Suprapubic skin (tissue), 3 donors: ENCODE results near the gene COQ8A.

Experiments used
- CTCF ChIP-seq, 2 donors: fragments of 200-600 bp in 1 of 2; fragments of 450-650 bp in 1 of 2; sonication (generic) in 1 of 2; IDR thresholded peaks; one replicate each; pipeline ENCODE4 v1.5.1; 2016 to 2019; ENCODE audit warnings: antibody characterized with exemption in 2 of 2, mild to moderate bottlenecking in 1 of 2, moderate library complexity in 1 of 2
- EP300 ChIP-seq: sonication (generic); formaldehyde crosslinking; IDR thresholded peaks from one replicate; pipeline ENCODE4 v1.6.1; 2017; ENCODE audit warnings: antibody characterized with exemption
- POLR2A ChIP-seq, 2 donors: fragments of 450-650 bp; IDR thresholded peaks; one replicate each; pipeline ENCODE4 v1.6.1; 2017; ENCODE audit warnings: antibody characterized with exemption in 2 of 2, mild to moderate bottlenecking in 2 of 2, moderate library complexity in 2 of 2

- no peak for TF ChIP-seq CTCF (IDR thresholded peaks at IDR 0.05)
- no peak for TF ChIP-seq POLR2A (IDR thresholded peaks at IDR 0.05)
- TF ChIP-seq EP300: no peak
Measured at GRCh38 chr1:226983992-226984364, 43.9 kb downstream of the COQ8A start.
